IMR-90 (cell line): ENCODE measurements around the gene GNB2. TPM values are rescaled to one million over a fixed set of nuclear protein-coding genes. Genes with fewer than 3 reads are reported as not detected.

Experiments used
- ATAC-seq: fragments of 200-7000 bp; cut with Tn5 transposase; 2 replicates; pipeline ENCODE4 v1.9.1; 2020; ENCODE audit warnings: low read depth, mild to moderate bottlenecking, moderate library complexity
- BruUV-seq: library from RNA; stranded (reverse); fragments of 400-500 nt; replicated peaks from 2 replicates; lab custom pipeline; 2021; lab: Mats Ljungman, UMichigan
- CTCF ChIA-PET: fragments of 300-600 bp; formaldehyde crosslinking; extraction: SDS; loops from one replicate; lab custom pipeline; 2021; ENCODE audit warnings: antibody characterized with exemption; lab: Yijun Ruan, JAX
- POLR2A ChIA-PET: fragments of 300-600 bp; sonication (Branson Sonifier 250); formaldehyde crosslinking; loops from one replicate; lab custom pipeline; 2022; ENCODE audit warnings: antibody characterized with exemption; ENCODE audit not compliant: unreplicated experiment; lab: Charles Lee
- DNase-seq: peaks from one replicate; pipeline ENCODE4 v3.0.0; 2013
- H2AFZ ChIP-seq: replicated peaks from 2 replicates; pipeline ENCODE3; 2013; ENCODE audit warnings: low read length, mild to moderate bottlenecking; ENCODE audit not compliant: poor library complexity
- H2AK5ac ChIP-seq: 2 replicates; pipeline ENCODE4 v1.6.1; 2013; ENCODE audit warnings: low read depth, low read length, inconsistent platforms
- H2AK9ac ChIP-seq: replicated peaks from 2 replicates; pipeline ENCODE3; 2013; ENCODE audit warnings: mild to moderate bottlenecking, low read depth, low read length, moderate library complexity; ENCODE audit not compliant: poor library complexity
- H2BK120ac ChIP-seq: 2 replicates; pipeline ENCODE4 v1.6.1; 2013; ENCODE audit warnings: low read depth, low read length, inconsistent platforms
- H2BK15ac ChIP-seq: 3 replicates; pipeline ENCODE4 v1.6.1; 2013; ENCODE audit warnings: low read depth, low read length, inconsistent platforms
- H2BK20ac ChIP-seq: 2 replicates; pipeline ENCODE4 v1.6.1; 2013; ENCODE audit warnings: low read depth, mild to moderate bottlenecking, inconsistent platforms, low read length, moderate library complexity
- H2BK5ac ChIP-seq: 2 replicates; pipeline ENCODE4 v1.6.1; 2013; ENCODE audit warnings: mild to moderate bottlenecking, low read depth, low read length, inconsistent platforms; ENCODE audit not compliant: poor library complexity, severe bottlenecking
- H3K14ac ChIP-seq: replicated peaks from 2 replicates; pipeline ENCODE4 v1.6.1; 2013; ENCODE audit warnings: low read depth, low read length, inconsistent platforms
- H3K18ac ChIP-seq: 2 replicates; pipeline ENCODE4 v1.6.1; 2013; ENCODE audit warnings: low read depth, low read length, control low read depth
- H3K23ac ChIP-seq: 2 replicates; pipeline ENCODE4 v1.6.1; 2013; ENCODE audit warnings: low read depth, low read length, inconsistent platforms
- H3K27ac ChIP-seq: 2 replicates; pipeline ENCODE4 v1.5.1; 2013; ENCODE audit warnings: mild to moderate bottlenecking, control low read depth, low read length; ENCODE audit not compliant: insufficient read depth
- H3K27me3 ChIP-seq: 2 replicates; pipeline ENCODE4 v1.6.1; 2013; ENCODE audit warnings: low read length; ENCODE audit not compliant: control insufficient read depth, insufficient read depth
- H3K36me3 ChIP-seq: 2 replicates; pipeline ENCODE4 v1.6.1; 2013; ENCODE audit warnings: low read length, mixed read lengths; ENCODE audit not compliant: control insufficient read depth, insufficient read depth
- H3K4ac ChIP-seq: 2 replicates; pipeline ENCODE4 v1.6.1; 2013; ENCODE audit warnings: low read depth, low read length, inconsistent platforms
- H3K4me1 ChIP-seq: 2 replicates; pipeline ENCODE4 v1.6.1; 2013; ENCODE audit warnings: low read length, mixed read lengths; ENCODE audit not compliant: control insufficient read depth, insufficient read depth
- H3K4me2 ChIP-seq: 2 replicates; pipeline ENCODE4 v1.6.1; 2013; ENCODE audit warnings: low read depth, mild to moderate bottlenecking, control low read depth, low read length, moderate library complexity
- H3K4me3 ChIP-seq: 2 replicates; pipeline ENCODE4 v1.5.1; 2013; ENCODE audit warnings: low read depth, mild to moderate bottlenecking, control low read depth, low read length, moderate library complexity; ENCODE audit not compliant: insufficient read depth
- H3K56ac ChIP-seq: 2 replicates; pipeline ENCODE4 v1.6.1; 2013; ENCODE audit warnings: low read length, inconsistent platforms; ENCODE audit not compliant: insufficient read depth; ENCODE audit errors: extremely low read depth
- H3K79me1 ChIP-seq, 2 experiments: 2 replicates each; pipeline ENCODE4 v1.6.1; 2013; ENCODE audit warnings: low read length in 2 of 2, inconsistent platforms in 1 of 2, low read depth in 1 of 2
- H3K9ac ChIP-seq: 2 replicates; pipeline ENCODE4 v1.6.1; 2013; ENCODE audit warnings: low read depth, low read length, control low read depth
- H3K9me1 ChIP-seq: 2 replicates; pipeline ENCODE4 v1.6.1; 2013; ENCODE audit warnings: low read length, inconsistent platforms; ENCODE audit not compliant: insufficient read depth
- H3K9me3 ChIP-seq: 2 replicates; pipeline ENCODE4 v1.6.1; 2013; ENCODE audit warnings: low read length; ENCODE audit not compliant: control insufficient read depth, insufficient read depth
- H4K20me1 ChIP-seq: 2 replicates; pipeline ENCODE4 v1.6.1; 2013; ENCODE audit warnings: low read length, inconsistent platforms; ENCODE audit not compliant: insufficient read depth
- H4K5ac ChIP-seq: 2 replicates; pipeline ENCODE4 v1.6.1; 2013; ENCODE audit warnings: mild to moderate bottlenecking, low read depth, low read length, control low read depth
- H4K8ac ChIP-seq, 2 experiments: 2 replicates each; pipeline ENCODE4 v1.6.1; 2013; ENCODE audit warnings: low read depth in 2 of 2, low read length in 2 of 2, control low read depth in 1 of 2, inconsistent platforms in 1 of 2
- H4K91ac ChIP-seq: 2 replicates; pipeline ENCODE4 v1.6.1; 2013; ENCODE audit warnings: low read depth, low read length, inconsistent platforms; ENCODE audit not compliant: insufficient read depth
- BHLHE40 ChIP-seq: fragments of 150-350 bp; IDR thresholded peaks from 2 replicates; pipeline ENCODE4 v1.6.1; 2016; ENCODE audit warnings: mild to moderate bottlenecking, low read depth, low read length
- CHD1 ChIP-seq: IDR thresholded peaks from 2 replicates; pipeline ENCODE4 v1.6.1; 2012; ENCODE audit warnings: low read depth, low read length, improper control_type of control experiment
- FOS ChIP-seq: fragments of 150-350 bp; IDR thresholded peaks from 2 replicates; pipeline ENCODE4 v1.6.1; 2016; ENCODE audit warnings: low read depth, low read length
- MAFK ChIP-seq: IDR thresholded peaks from 2 replicates; pipeline ENCODE4 v1.6.1; 2012; ENCODE audit warnings: low read depth, low read length, improper control_type of control experiment
- MAZ ChIP-seq: IDR thresholded peaks from 2 replicates; pipeline ENCODE4 v1.6.1; 2012; ENCODE audit warnings: low read depth, mild to moderate bottlenecking, low read length, improper control_type of control experiment, moderate library complexity, borderline replicate concordance
- NFE2L2 ChIP-seq: fragments of 150-350 bp; IDR thresholded peaks from 2 replicates; pipeline ENCODE4 v1.6.1; 2016; ENCODE audit warnings: low read depth, mild to moderate bottlenecking, low read length
- POLR2A ChIP-seq: IDR thresholded peaks from 2 replicates; pipeline ENCODE4 v1.6.1; 2012; ENCODE audit warnings: mild to moderate bottlenecking, low read depth, low read length
- RAD21 ChIP-seq: IDR thresholded peaks from 2 replicates; pipeline ENCODE4 v1.6.1; 2012; ENCODE audit warnings: low read length, improper control_type of control experiment
- RCOR1 ChIP-seq: IDR thresholded peaks from 2 replicates; pipeline ENCODE4 v1.6.1; 2012; ENCODE audit warnings: mild to moderate bottlenecking, low read length, improper control_type of control experiment; ENCODE audit not compliant: insufficient replicate concordance
- RFX5 ChIP-seq: IDR thresholded peaks from 2 replicates; pipeline ENCODE4 v1.8.0; 2012; ENCODE audit warnings: low read depth, mild to moderate bottlenecking, low read length, moderate library complexity
- SMC3 ChIP-seq: fragments of 150-350 bp; IDR thresholded peaks from 2 replicates; pipeline ENCODE4 v1.6.1; 2016; ENCODE audit warnings: low read depth, mild to moderate bottlenecking, antibody characterized with exemption, low read length, moderate library complexity
- WGBS, 2 experiments: methylation state at CpG; one replicate each; pipeline versions ENCODE4 v1.1.5 to v1.1.7; 2013; ENCODE audit warnings: missing lambda C conversion rate in 2 of 2; ENCODE audit not compliant: insufficient read length in 1 of 2; ENCODE audit errors: extremely low coverage in 2 of 2; 5-methylcytosine and 5-hydroxymethylcytosine counted together
- dilution Hi-C: fragments of 300-500 bp; cut with HindIII; formaldehyde crosslinking; loops from one replicate; pipeline ENCODE4 v1.14.3; 2018; ENCODE audit warnings: low sequenced_read_pairs; ENCODE audit not compliant: unreplicated experiment
- in situ Hi-C: fragments of 300-500 bp; cut with MboI; formaldehyde crosslinking; loops from 3 replicates; pipeline ENCODE4 v1.14.3; 2019; ENCODE audit warnings: low sequenced_read_pairs, inconsistent platforms, mixed read lengths
- intact Hi-C: fragments of 100-400 bp; cut with micrococcal nuclease; formaldehyde crosslinking; loops from 2 replicates; pipeline ENCODE4 v1.10.0; 2022
- polyA plus RNA-seq, 3 experiments: library from polyadenylated mRNA; depleted of rRNA; stranded (reverse); fragments of >200 nt; gene quantifications; 2 replicates each; pipeline ENCODE4 v1.2.3, GENCODE V29; 2012; ENCODE audit warnings: low replicate concordance in 1 of 3
- total RNA-seq: library from RNA; depleted of rRNA; stranded (reverse); fragments of >200 nt; gene quantifications from 2 replicates; pipeline ENCODE4 v1.2.3, GENCODE V29; 2012
- TF ChIP-seq, protein P1 (sequence below): fragments of 150-350 bp; IDR thresholded peaks from 2 replicates; pipeline ENCODE4 v1.6.1; 2017; ENCODE audit warnings: mild to moderate bottlenecking, antibody characterized with exemption, low read length, low read depth
- TF ChIP-seq, protein P2 (sequence below): conservative IDR thresholded peaks from 2 replicates; pipeline ENCODE4 v1.5.1; 2012; ENCODE audit warnings: mild to moderate bottlenecking, low read depth, low read length, improper control_type of control experiment
- TF ChIP-seq, protein P3 (sequence below): fragments of 150-350 bp; IDR thresholded peaks from 2 replicates; pipeline ENCODE4 v1.6.1; 2016; ENCODE audit warnings: low read depth, mild to moderate bottlenecking, low read length, moderate library complexity, borderline replicate concordance

GNB2 gene
- total and polyA plus RNA-seq, 2 of the 4 experiments (the other 2 are of a cell fraction) = 62.0 to 279 TPM

DNA sequence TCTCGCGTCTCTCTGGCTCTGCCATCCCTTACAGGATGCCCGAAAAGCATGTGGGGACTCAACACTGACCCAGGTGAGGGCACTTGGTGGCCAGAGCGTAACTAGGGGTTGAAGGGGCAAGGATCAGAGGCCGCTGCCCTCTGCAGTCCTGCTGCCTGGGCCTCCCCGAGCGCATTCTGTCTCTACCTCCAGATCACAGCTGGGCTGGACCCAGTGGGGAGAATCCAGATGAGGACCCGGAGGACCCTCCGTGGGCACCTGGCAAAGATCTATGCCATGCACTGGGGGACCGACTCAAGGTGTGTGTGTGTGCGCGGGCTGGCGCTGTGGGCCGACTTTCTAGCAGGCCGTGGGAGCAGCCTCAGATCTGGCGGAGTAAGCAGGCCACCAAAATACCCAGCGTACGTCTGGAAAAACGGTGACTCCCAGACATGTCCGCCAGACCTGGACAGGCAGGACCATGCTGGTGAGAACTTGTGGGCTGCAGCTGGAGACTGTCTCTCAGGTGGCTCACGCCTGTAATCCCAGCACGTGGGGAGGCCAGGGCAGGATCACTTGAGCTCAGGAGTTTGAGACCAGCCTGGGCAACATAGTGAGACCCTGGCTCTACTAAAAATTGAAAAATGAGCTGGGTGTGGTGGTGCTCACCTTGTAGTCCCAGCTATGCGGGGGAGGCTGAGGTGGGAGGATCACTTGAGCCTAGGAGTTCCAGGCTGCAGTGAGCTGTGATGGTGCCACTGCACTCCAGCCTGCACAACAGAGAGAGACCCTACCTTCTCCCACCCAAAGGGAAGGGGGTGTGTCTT is 3.2 kb downstream of the GNB2 start:
- H3K36me3 ChIP-seq = peaks cover 46% of the 10 kb centered on the region
- H2BK120ac ChIP-seq = no peak overlapping the region
- H3K56ac ChIP-seq = no peak overlapping the region
- H3K4me1 ChIP-seq = peaks cover 4% of the 10 kb centered on the region
- H3K18ac ChIP-seq = no peak overlapping the region
- peak overlapping the region; percentile 46 for H2BK5ac ChIP-seq
- no peak for DNase-seq
- H3K4me3 ChIP-seq = peak overlapping the region; percentile 85; the same call in 1 of the 2 replicates
- dilution Hi-C loops = no loop called here
- no peaks in the 10 kb centered on the region for H3K9me1 ChIP-seq
- H2BK20ac ChIP-seq = no peak overlapping the region
- peaks cover 51% of the 10 kb centered on the region for H4K20me1 ChIP-seq
- POLR2A ChIA-PET = interaction anchor here (0.5 to 0.6 kb wide), 2 partner anchors 11 to 116 kb away, joined by 7 to 19 read pairs; no protein-coding TSS in a partner anchor
- peak overlapping the region; percentile 84 for H3K27ac ChIP-seq
- H3K4ac ChIP-seq = no peak overlapping the region
- H3K79me1 ChIP-seq = peaks cover 13 to 50% of the 10 kb centered on the region in 2 experiments
- H3K23ac ChIP-seq = no peak overlapping the region; the same call in 1 of the 2 replicates
- H3K4me2 ChIP-seq = peak overlapping the region; percentile 75; the same call in 1 of the 2 replicates
- H4K5ac ChIP-seq = no peak overlapping the region
- no peak overlapping the region for H2AK9ac ChIP-seq
- no peak overlapping the region for H3K14ac ChIP-seq
- no peak for ATAC-seq
- H2BK15ac ChIP-seq = no peak overlapping the region
- 87% methylated on average over 19 of the region's 23 CpGs; no CpG with 5 or more reads in 1 of the 2 experiments for WGBS, 2 experiments
- 0 out of 2 replicates have a peak overlapping the region, but pooled peaks have one; percentile 73 for H4K91ac ChIP-seq
- H2AK5ac ChIP-seq = peak overlapping the region; percentile 64; the same call in 1 of the 2 replicates
- in situ Hi-C loops = loop anchor here (10.0 kb wide), 1 partner anchor 202 kb away; the partner anchor contains the start of gene TSC22D4
- intact Hi-C loops = no loop called here
- H2AFZ ChIP-seq = no peak overlapping the region
- CTCF ChIA-PET = interaction anchor here (1.5 kb wide), 1 partner anchor 15 kb away, joined by 5 read pairs; no protein-coding TSS in a partner anchor
- H3K9ac ChIP-seq = peak overlapping the region; percentile 83
- BruUV-seq = no TSS peak
- no peak overlapping the region for H4K8ac ChIP-seq
- no peaks in the 10 kb centered on the region for H3K27me3 ChIP-seq
- H3K9me3 ChIP-seq = no peaks in the 10 kb centered on the region
- no peak for TF ChIP-seq SMC3
- TF ChIP-seq BHLHE40 = no peak
- no peak for TF ChIP-seq RFX5
- TF ChIP-seq MAZ = no peak
- TF ChIP-seq, protein P1, sequence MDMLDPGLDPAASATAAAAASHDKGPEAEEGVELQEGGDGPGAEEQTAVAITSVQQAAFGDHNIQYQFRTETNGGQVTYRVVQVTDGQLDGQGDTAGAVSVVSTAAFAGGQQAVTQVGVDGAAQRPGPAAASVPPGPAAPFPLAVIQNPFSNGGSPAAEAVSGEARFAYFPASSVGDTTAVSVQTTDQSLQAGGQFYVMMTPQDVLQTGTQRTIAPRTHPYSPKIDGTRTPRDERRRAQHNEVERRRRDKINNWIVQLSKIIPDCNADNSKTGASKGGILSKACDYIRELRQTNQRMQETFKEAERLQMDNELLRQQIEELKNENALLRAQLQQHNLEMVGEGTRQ = no peak
- TF ChIP-seq MAFK = no peak
- TF ChIP-seq POLR2A = no peak
- TF ChIP-seq CHD1 = no peak
- no peak for TF ChIP-seq RCOR1
- no peak for TF ChIP-seq FOS
- TF ChIP-seq NFE2L2 = no peak
- no peak for TF ChIP-seq RAD21
- TF ChIP-seq, protein P2, sequence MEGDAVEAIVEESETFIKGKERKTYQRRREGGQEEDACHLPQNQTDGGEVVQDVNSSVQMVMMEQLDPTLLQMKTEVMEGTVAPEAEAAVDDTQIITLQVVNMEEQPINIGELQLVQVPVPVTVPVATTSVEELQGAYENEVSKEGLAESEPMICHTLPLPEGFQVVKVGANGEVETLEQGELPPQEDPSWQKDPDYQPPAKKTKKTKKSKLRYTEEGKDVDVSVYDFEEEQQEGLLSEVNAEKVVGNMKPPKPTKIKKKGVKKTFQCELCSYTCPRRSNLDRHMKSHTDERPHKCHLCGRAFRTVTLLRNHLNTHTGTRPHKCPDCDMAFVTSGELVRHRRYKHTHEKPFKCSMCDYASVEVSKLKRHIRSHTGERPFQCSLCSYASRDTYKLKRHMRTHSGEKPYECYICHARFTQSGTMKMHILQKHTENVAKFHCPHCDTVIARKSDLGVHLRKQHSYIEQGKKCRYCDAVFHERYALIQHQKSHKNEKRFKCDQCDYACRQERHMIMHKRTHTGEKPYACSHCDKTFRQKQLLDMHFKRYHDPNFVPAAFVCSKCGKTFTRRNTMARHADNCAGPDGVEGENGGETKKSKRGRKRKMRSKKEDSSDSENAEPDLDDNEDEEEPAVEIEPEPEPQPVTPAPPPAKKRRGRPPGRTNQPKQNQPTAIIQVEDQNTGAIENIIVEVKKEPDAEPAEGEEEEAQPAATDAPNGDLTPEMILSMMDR = no peak
- TF ChIP-seq, protein P3, sequence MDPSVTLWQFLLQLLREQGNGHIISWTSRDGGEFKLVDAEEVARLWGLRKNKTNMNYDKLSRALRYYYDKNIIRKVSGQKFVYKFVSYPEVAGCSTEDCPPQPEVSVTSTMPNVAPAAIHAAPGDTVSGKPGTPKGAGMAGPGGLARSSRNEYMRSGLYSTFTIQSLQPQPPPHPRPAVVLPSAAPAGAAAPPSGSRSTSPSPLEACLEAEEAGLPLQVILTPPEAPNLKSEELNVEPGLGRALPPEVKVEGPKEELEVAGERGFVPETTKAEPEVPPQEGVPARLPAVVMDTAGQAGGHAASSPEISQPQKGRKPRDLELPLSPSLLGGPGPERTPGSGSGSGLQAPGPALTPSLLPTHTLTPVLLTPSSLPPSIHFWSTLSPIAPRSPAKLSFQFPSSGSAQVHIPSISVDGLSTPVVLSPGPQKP = no peak
